Suprapubic skin (tissue), 3 donors: ENCODE results near the gene BCAM.

Source experiments
- CTCF ChIP-seq, 2 donors: fragments of 200-600 bp in 1 of 2; fragments of 450-650 bp in 1 of 2; sonication (generic) in 1 of 2; IDR thresholded peaks; one replicate each; pipeline ENCODE4 v1.5.1; 2016 to 2019; ENCODE audit warnings: antibody characterized with exemption in 2 of 2, mild to moderate bottlenecking in 1 of 2, moderate library complexity in 1 of 2
- POLR2A ChIP-seq, 2 donors: fragments of 450-650 bp; IDR thresholded peaks; one replicate each; pipeline ENCODE4 v1.6.1; 2017; ENCODE audit warnings: antibody characterized with exemption in 2 of 2, mild to moderate bottlenecking in 2 of 2, moderate library complexity in 2 of 2

GRCh38 chr19:44840811-44841210 lies 31.9 kb downstream of the BCAM start:
- TF ChIP-seq POLR2A (IDR thresholded peaks at IDR 0.05) (no peak), CTCF (IDR thresholded peaks at IDR 0.05) (no peak)
